SK-N-SH (cell line): Measurements from ENCODE around the gene EDDM13. TPM values are rescaled to one million over a fixed set of nuclear protein-coding genes. Genes with fewer than 3 reads are reported as not detected.

Experiments used
- CTCF ChIA-PET: fragments of 300-600, 350-600 bp; formaldehyde crosslinking; extraction: SDS; loops from one replicate; lab custom pipeline; 2021; lab: Yijun Ruan, JAX
- POLR2A ChIA-PET: fragments of 350-600 bp; sonication (Branson Sonifier 250); formaldehyde crosslinking; extraction: SDS; loops from one replicate; lab custom pipeline; 2020; ENCODE audit warnings: antibody characterized with exemption, inconsistent platforms; lab: Yijun Ruan, JAX
- DNase-seq: peaks from one replicate; pipeline ENCODE4 v3.0.0; 2012
- H2AFZ ChIP-seq: fragments of 200-600 bp; sonication (generic); 2 replicates; pipeline ENCODE4 v1.8.1; 2016; ENCODE audit warnings: antibody characterized with exemption, mild to moderate bottlenecking, low read depth
- H3F3A ChIP-seq: fragments of 200-600 bp; sonication (generic); replicated peaks from 2 replicates; pipeline ENCODE3; 2016; ENCODE audit warnings: antibody characterized with exemption, mild to moderate bottlenecking; ENCODE audit not compliant: insufficient read depth
- H3K27ac ChIP-seq, 2 experiments: fragments of 200-500 bp in 1 of 2; fragments of 200-600 bp in 1 of 2; sonication (Bioruptor generic) in 1 of 2; sonication (generic), shearing (Covaris generic) in 1 of 2; 2 replicates each; pipeline versions ENCODE4 v1.5.1 to v1.6.1; 2014 to 2016; ENCODE audit warnings: low read depth in 2 of 2, inconsistent platforms in 1 of 2, low read length in 1 of 2, mild to moderate bottlenecking in 1 of 2, mixed read lengths in 1 of 2
- H3K27me3 ChIP-seq: fragments of 200-600 bp; sonication (generic), shearing (Covaris generic); 2 replicates; pipeline ENCODE4 v1.6.1; 2016; ENCODE audit warnings: mixed run types; ENCODE audit not compliant: insufficient read depth
- H3K36me3 ChIP-seq, 2 experiments: fragments of 200-500 bp in 1 of 2; fragments of 200-600 bp in 1 of 2; sonication (Bioruptor generic) in 1 of 2; sonication (generic) in 1 of 2; replicated peaks in 1 of 2; 2 replicates each; pipeline versions ENCODE3 to v1.5.1; 2014 to 2016; ENCODE audit warnings: low read length in 1 of 2, mild to moderate bottlenecking in 1 of 2; ENCODE audit not compliant: insufficient read depth in 2 of 2, control insufficient read depth in 1 of 2
- H3K4me1 ChIP-seq, 2 experiments: fragments of 200-500 bp in 1 of 2; fragments of 200-600 bp in 1 of 2; sonication (Bioruptor generic) in 1 of 2; sonication (generic), shearing (Covaris generic) in 1 of 2; 2 replicates each; pipeline versions ENCODE4 v1.5.1 to v1.6.1; 2014 to 2016; ENCODE audit warnings: low read depth in 1 of 2, low read length in 1 of 2, mixed run types in 1 of 2; ENCODE audit not compliant: insufficient read depth in 2 of 2, control insufficient read depth in 1 of 2
- H3K4me2 ChIP-seq: fragments of 200-600 bp; sonication (generic), shearing (Covaris generic); 2 replicates; pipeline ENCODE4 v1.6.1; 2017; ENCODE audit warnings: mixed run types
- H3K4me3 ChIP-seq, 2 experiments: fragments of 200-500 bp in 1 of 2; fragments of 200-600 bp in 1 of 2; sonication (Bioruptor generic) in 1 of 2; sonication (generic), shearing (Covaris generic) in 1 of 2; 2 replicates each; pipeline versions ENCODE4 v1.5.1 to v1.8.1; 2014 to 2016; ENCODE audit warnings: low read depth in 2 of 2, inconsistent platforms in 1 of 2, low read length in 1 of 2, mild to moderate bottlenecking in 1 of 2, mixed read lengths in 1 of 2, moderate library complexity in 1 of 2
- H3K79me2 ChIP-seq: fragments of 200-600 bp; sonication (generic); 2 replicates; pipeline ENCODE4 v1.8.1; 2017; ENCODE audit warnings: mild to moderate bottlenecking; ENCODE audit not compliant: insufficient read depth
- H3K9ac ChIP-seq: fragments of 200-600 bp; sonication (generic); 2 replicates; pipeline ENCODE4 v1.6.1; 2017; ENCODE audit warnings: mixed run types
- H3K9me2 ChIP-seq: fragments of 200-600 bp; sonication (generic); 2 replicates; pipeline ENCODE4 v1.6.1; 2017; ENCODE audit warnings: mixed run types
- H3K9me3 ChIP-seq: fragments of 200-600 bp; sonication (generic); 2 replicates; pipeline ENCODE4 v1.6.1; 2017; ENCODE audit warnings: mixed run types, mild to moderate bottlenecking, moderate library complexity
- H4K20me1 ChIP-seq: fragments of 200-600 bp; sonication (generic); 2 replicates; pipeline ENCODE4 v1.6.1; 2017; ENCODE audit warnings: mild to moderate bottlenecking, mixed run types; ENCODE audit not compliant: insufficient read depth
- MEF2A ChIP-seq: IDR thresholded peaks from 2 replicates; pipeline ENCODE4 v1.4.0; 2012; ENCODE audit warnings: low read depth, borderline replicate concordance
- RAD21 ChIP-seq: IDR thresholded peaks from 2 replicates; pipeline ENCODE4 v1.6.1; 2012; ENCODE audit warnings: mild to moderate bottlenecking, low read length
- SIN3A ChIP-seq: IDR thresholded peaks from 2 replicates; pipeline ENCODE4 v1.6.1; 2012; ENCODE audit warnings: low read depth, mild to moderate bottlenecking, low read length, moderate library complexity, borderline replicate concordance
- SMC3 ChIP-seq: IDR thresholded peaks from 2 replicates; pipeline ENCODE4 v1.6.1; 2012; ENCODE audit warnings: low read depth, low read length, improper control_type of control experiment
- TCF12 ChIP-seq: IDR thresholded peaks from 2 replicates; pipeline ENCODE4 v1.4.0; 2012
- TEAD4 ChIP-seq: IDR thresholded peaks from 2 replicates; pipeline ENCODE4 v1.4.0; 2012; ENCODE audit warnings: mild to moderate bottlenecking, borderline replicate concordance; ENCODE audit not compliant: insufficient read depth
- YY1 ChIP-seq: IDR thresholded peaks from 2 replicates; pipeline ENCODE4 v1.4.0; 2012; ENCODE audit warnings: low read depth, mild to moderate bottlenecking
- WGBS: methylation state at CpG from one replicate; pipeline ENCODE4 v1.1.6; 2017; ENCODE audit warnings: low lambda C conversion rate; 5-methylcytosine and 5-hydroxymethylcytosine counted together
- polyA plus RNA-seq, 3 experiments: library from polyadenylated mRNA; depleted of rRNA; stranded (reverse); fragments of >200 nt; gene quantifications; 2 replicates each; pipeline ENCODE4 v1.2.3, GENCODE V29; 2012
- TF ChIP-seq, protein P1 (sequence below): IDR thresholded peaks from 2 replicates; pipeline ENCODE4 v1.6.1; 2012; ENCODE audit warnings: mild to moderate bottlenecking, low read depth, low read length, moderate library complexity
- TF ChIP-seq, protein P2 (sequence below): fragments of 200-600 bp; sonication (generic); IDR thresholded peaks from 2 replicates; pipeline ENCODE4 v1.6.1; 2017; ENCODE audit warnings: antibody characterized with exemption, mild to moderate bottlenecking, moderate library complexity
- TF ChIP-seq, protein P3 (sequence below): fragments of 150-350 bp; IDR thresholded peaks from 2 replicates; pipeline ENCODE4 v1.6.1; 2017; ENCODE audit warnings: antibody characterized with exemption, low read length, low read depth, borderline replicate concordance
- TF ChIP-seq, protein P4 (sequence below): IDR thresholded peaks from 2 replicates; pipeline ENCODE4 v1.4.0; 2012; ENCODE audit warnings: low read depth, borderline replicate concordance
- TF ChIP-seq, protein P5 (sequence below): fragments of 150-350 bp; IDR thresholded peaks from 2 replicates; pipeline ENCODE4 v1.6.1; 2016; ENCODE audit warnings: mild to moderate bottlenecking, low read depth, low read length

The EDDM13 gene
- polyA plus RNA-seq, 1 of the 3 experiments (the other 2 are of a cell fraction), result not detected

DNA sequence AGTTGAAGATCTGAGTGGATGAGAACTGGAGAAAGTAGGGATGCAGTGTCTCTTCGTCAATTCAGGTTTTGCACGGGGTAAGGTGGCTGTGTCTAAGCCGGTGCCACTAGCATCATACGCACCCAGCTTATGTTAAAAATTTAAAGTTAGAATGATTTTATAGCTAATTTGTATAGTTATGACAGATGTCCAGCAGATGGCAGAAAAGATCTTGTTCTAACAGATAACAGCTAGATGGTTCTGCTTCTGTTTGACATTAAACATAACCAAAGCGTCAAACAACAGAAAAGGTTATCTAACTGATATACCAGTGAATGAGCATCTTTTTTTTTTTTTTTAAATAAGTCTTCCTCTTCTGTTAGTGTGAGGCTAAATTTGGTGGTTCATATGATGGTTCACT is 18.8 kb upstream of the EDDM13 start:
- no peaks in the 10 kb centered on the region for H4K20me1 ChIP-seq
- CTCF ChIA-PET, result interaction anchor here (0.6 to 11.0 kb wide), 38 partner anchors 10 to 219 kb away, joined by 3 to 200 read pairs (median 6); partner anchors contain the start of genes EDDM13, GALP and ZSCAN5A
- H3K9me3 ChIP-seq, result no peaks in the 10 kb centered on the region
- H3K9me2 ChIP-seq, result no peaks in the 10 kb centered on the region
- H3K79me2 ChIP-seq, result no peaks in the 10 kb centered on the region
- H3F3A ChIP-seq, result no peaks in the 10 kb centered on the region
- no peak overlapping the region for H3K4me3 ChIP-seq
- no peak overlapping the region for H3K4me2 ChIP-seq
- TF ChIP-seq TEAD4, result no peak
- TF ChIP-seq, protein P1, sequence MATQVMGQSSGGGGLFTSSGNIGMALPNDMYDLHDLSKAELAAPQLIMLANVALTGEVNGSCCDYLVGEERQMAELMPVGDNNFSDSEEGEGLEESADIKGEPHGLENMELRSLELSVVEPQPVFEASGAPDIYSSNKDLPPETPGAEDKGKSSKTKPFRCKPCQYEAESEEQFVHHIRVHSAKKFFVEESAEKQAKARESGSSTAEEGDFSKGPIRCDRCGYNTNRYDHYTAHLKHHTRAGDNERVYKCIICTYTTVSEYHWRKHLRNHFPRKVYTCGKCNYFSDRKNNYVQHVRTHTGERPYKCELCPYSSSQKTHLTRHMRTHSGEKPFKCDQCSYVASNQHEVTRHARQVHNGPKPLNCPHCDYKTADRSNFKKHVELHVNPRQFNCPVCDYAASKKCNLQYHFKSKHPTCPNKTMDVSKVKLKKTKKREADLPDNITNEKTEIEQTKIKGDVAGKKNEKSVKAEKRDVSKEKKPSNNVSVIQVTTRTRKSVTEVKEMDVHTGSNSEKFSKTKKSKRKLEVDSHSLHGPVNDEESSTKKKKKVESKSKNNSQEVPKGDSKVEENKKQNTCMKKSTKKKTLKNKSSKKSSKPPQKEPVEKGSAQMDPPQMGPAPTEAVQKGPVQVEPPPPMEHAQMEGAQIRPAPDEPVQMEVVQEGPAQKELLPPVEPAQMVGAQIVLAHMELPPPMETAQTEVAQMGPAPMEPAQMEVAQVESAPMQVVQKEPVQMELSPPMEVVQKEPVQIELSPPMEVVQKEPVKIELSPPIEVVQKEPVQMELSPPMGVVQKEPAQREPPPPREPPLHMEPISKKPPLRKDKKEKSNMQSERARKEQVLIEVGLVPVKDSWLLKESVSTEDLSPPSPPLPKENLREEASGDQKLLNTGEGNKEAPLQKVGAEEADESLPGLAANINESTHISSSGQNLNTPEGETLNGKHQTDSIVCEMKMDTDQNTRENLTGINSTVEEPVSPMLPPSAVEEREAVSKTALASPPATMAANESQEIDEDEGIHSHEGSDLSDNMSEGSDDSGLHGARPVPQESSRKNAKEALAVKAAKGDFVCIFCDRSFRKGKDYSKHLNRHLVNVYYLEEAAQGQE, result no peak
- peak; percentile 71 for TF ChIP-seq RAD21
- TF ChIP-seq SMC3, result peak; percentile 55; the same call in 1 of the 2 replicates
- TF ChIP-seq, protein P2, sequence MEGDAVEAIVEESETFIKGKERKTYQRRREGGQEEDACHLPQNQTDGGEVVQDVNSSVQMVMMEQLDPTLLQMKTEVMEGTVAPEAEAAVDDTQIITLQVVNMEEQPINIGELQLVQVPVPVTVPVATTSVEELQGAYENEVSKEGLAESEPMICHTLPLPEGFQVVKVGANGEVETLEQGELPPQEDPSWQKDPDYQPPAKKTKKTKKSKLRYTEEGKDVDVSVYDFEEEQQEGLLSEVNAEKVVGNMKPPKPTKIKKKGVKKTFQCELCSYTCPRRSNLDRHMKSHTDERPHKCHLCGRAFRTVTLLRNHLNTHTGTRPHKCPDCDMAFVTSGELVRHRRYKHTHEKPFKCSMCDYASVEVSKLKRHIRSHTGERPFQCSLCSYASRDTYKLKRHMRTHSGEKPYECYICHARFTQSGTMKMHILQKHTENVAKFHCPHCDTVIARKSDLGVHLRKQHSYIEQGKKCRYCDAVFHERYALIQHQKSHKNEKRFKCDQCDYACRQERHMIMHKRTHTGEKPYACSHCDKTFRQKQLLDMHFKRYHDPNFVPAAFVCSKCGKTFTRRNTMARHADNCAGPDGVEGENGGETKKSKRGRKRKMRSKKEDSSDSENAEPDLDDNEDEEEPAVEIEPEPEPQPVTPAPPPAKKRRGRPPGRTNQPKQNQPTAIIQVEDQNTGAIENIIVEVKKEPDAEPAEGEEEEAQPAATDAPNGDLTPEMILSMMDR, result peak; percentile 66
- no peak overlapping the region for H3K27ac ChIP-seq
- peak; percentile 61 for DNase-seq
- H3K9ac ChIP-seq, result no peak overlapping the region
- peaks cover 0 to 4% of the 10 kb centered on the region in 2 experiments; a peak in 1 of 4 replicates for H3K4me1 ChIP-seq
- no peak overlapping the region for H2AFZ ChIP-seq
- no peaks in the 10 kb centered on the region for H3K36me3 ChIP-seq
- POLR2A ChIA-PET, result interaction anchor here (0.6 to 1.3 kb wide), 3 partner anchors 57 to 179 kb away, joined by 3 to 10 read pairs (median 4); no protein-coding TSS in a partner anchor
- 12% methylated on average over 5 of the region's 5 CpGs for WGBS
- H3K27me3 ChIP-seq, result no peaks in the 10 kb centered on the region

DNA sequence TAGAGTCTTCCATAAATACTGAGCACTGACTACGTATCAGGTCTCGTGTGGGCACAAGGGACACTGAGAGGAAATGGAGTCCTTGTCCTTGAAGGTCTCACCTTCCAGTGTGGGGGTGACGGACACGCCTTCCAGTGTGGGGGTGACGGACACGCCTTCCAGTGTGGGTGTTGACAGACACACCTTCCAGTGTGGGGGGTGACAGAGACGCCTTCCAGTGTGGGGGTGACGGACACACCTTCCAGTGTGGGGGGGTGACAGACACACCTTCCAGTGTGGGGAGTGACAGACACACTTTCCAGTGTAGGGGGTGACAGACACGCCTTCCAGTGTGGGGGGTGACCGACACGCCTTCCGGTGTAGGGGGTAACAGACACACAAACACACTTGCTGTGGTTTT is 14.3 kb upstream of the EDDM13 start:
- POLR2A ChIA-PET, result no interaction called here
- Histone ChIP-seq H3K4me3 (no peak overlapping the region), H3K9me3 (no peaks in the 10 kb centered on the region), H3K27ac (no peak overlapping the region), H3F3A (peaks cover 3% of the 10 kb centered on the region), H3K9ac (no peak overlapping the region), H3K36me3 (no peaks in the 10 kb centered on the region), H3K4me1 (peaks cover 0 to 7% of the 10 kb centered on the region in 2 experiments; a peak in 1 of 4 replicates), H3K9me2 (no peaks in the 10 kb centered on the region), H3K27me3 (no peaks in the 10 kb centered on the region), H3K79me2 (no peaks in the 10 kb centered on the region), H2AFZ (no peak overlapping the region), H3K4me2 (no peak overlapping the region), H4K20me1 (no peaks in the 10 kb centered on the region)
- CTCF ChIA-PET, result interaction anchor here (1.9 to 4.5 kb wide), 2 partner anchors 75 to 192 kb away, joined by 7 to 37 read pairs; no protein-coding TSS in a partner anchor
- WGBS, result 91% methylated on average over 12 of the region's 12 CpGs
- no peak for DNase-seq
- TF ChIP-seq, protein P3, sequence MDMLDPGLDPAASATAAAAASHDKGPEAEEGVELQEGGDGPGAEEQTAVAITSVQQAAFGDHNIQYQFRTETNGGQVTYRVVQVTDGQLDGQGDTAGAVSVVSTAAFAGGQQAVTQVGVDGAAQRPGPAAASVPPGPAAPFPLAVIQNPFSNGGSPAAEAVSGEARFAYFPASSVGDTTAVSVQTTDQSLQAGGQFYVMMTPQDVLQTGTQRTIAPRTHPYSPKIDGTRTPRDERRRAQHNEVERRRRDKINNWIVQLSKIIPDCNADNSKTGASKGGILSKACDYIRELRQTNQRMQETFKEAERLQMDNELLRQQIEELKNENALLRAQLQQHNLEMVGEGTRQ, result no peak
- no peak for TF ChIP-seq SIN3A
- TF ChIP-seq, protein P4, sequence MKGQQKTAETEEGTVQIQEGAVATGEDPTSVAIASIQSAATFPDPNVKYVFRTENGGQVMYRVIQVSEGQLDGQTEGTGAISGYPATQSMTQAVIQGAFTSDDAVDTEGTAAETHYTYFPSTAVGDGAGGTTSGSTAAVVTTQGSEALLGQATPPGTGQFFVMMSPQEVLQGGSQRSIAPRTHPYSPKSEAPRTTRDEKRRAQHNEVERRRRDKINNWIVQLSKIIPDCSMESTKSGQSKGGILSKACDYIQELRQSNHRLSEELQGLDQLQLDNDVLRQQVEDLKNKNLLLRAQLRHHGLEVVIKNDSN, result no peak
- TF ChIP-seq YY1, result no peak
- TF ChIP-seq TEAD4, result no peak
- TF ChIP-seq, protein P2, result no peak
- no peak for TF ChIP-seq MEF2A
- no peak for TF ChIP-seq TCF12
- TF ChIP-seq, protein P5, sequence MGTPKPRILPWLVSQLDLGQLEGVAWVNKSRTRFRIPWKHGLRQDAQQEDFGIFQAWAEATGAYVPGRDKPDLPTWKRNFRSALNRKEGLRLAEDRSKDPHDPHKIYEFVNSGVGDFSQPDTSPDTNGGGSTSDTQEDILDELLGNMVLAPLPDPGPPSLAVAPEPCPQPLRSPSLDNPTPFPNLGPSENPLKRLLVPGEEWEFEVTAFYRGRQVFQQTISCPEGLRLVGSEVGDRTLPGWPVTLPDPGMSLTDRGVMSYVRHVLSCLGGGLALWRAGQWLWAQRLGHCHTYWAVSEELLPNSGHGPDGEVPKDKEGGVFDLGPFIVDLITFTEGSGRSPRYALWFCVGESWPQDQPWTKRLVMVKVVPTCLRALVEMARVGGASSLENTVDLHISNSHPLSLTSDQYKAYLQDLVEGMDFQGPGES, result no peak
